GM12865 (cell line): ENCODE results near the gene PRKAR1B.

Experiments
- DNase-seq: peaks from one replicate; pipeline ENCODE4 v3.0.0; 2010; ENCODE audit warnings: low read depth
- H3K4me3 ChIP-seq: 2 replicates; pipeline ENCODE4 v1.5.1; 2011; ENCODE audit warnings: mild to moderate bottlenecking, low read depth, low read length, control low read depth
- TF ChIP-seq, protein P1 (sequence below): IDR thresholded peaks from 2 replicates; pipeline ENCODE4 v1.5.1; 2011; ENCODE audit warnings: low read length, control low read depth, low read depth, inconsistent platforms; ENCODE audit not compliant: insufficient read depth; ENCODE audit errors: missing control alignments

Gene PRKAR1B

DNA sequence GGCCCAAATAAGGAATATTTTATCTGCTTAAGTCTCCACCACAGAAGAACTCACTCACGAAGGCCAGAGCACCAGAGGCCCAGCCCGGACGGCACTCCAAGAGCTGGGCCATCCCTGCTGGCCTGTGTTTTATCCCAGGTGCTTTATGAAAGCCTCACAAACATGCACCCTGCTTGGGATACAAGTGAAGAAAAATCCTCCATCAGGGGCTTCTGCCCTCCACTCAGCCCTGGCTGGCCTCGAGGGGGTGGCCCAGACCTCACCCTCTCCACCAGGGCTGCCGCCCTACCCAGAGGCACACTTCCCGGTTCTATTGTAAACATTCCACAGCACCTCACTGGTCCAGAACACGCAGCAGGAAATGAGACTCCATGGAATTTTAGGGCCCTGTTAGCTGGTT is 20.4 kb downstream of the PRKAR1B start:
- no peak overlapping the region for H3K4me3 ChIP-seq
- DNase-seq, result no peak
- TF ChIP-seq, protein P1, sequence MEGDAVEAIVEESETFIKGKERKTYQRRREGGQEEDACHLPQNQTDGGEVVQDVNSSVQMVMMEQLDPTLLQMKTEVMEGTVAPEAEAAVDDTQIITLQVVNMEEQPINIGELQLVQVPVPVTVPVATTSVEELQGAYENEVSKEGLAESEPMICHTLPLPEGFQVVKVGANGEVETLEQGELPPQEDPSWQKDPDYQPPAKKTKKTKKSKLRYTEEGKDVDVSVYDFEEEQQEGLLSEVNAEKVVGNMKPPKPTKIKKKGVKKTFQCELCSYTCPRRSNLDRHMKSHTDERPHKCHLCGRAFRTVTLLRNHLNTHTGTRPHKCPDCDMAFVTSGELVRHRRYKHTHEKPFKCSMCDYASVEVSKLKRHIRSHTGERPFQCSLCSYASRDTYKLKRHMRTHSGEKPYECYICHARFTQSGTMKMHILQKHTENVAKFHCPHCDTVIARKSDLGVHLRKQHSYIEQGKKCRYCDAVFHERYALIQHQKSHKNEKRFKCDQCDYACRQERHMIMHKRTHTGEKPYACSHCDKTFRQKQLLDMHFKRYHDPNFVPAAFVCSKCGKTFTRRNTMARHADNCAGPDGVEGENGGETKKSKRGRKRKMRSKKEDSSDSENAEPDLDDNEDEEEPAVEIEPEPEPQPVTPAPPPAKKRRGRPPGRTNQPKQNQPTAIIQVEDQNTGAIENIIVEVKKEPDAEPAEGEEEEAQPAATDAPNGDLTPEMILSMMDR, result no peak

DNA sequence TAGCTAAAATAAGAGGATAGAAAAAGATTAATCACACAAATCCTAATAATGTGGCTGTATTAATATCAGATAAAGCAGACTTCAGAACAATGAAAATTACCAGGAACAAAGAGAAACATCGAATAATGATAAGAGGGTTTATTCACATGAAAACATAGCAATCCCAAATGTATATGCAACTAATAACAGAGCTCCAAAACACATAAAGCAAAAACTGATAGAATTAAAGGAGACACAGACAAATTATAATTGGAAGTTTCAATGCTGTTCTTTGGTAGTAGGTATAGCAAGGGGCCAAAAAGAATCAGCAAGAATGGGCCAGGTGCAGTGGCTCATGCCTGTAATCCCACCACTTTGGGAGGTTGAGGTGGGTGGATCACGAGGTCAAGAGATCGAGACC is 24.0 kb downstream of the PRKAR1B start:
- no peak for DNase-seq
- TF ChIP-seq, protein P1, result no peak
- no peak overlapping the region for H3K4me3 ChIP-seq

DNA sequence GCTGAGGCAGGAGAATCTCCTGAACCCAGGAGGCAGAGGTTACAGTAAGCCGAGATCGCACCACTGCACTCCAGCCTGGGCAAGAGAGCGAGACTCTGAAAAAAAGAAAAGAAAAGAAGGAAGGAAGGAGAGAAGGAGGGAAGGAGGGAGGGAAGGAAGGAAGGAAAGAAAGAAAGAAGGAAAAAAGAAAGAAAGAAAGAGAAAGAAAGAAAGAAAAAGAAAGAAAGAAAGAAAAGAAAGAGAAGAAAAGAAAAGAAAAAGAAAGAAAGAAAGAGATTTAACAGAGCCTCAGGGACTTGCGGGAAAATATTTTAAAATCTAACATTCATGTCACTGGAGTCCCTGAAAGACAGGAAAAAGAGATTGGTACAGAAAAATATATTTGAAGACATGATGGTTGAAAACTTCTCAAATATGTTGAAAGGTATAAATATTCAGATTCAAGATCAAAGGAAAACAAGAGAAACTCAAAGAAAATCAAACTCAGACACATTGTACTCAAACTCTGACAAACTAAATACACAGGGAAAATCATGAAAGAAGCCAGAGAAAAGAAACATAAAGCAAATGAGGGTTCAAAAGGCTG is 25.9 kb downstream of the PRKAR1B start:
- H3K4me3 ChIP-seq, result no peak overlapping the region
- no peak for DNase-seq
- TF ChIP-seq, protein P1, result no peak

DNA sequence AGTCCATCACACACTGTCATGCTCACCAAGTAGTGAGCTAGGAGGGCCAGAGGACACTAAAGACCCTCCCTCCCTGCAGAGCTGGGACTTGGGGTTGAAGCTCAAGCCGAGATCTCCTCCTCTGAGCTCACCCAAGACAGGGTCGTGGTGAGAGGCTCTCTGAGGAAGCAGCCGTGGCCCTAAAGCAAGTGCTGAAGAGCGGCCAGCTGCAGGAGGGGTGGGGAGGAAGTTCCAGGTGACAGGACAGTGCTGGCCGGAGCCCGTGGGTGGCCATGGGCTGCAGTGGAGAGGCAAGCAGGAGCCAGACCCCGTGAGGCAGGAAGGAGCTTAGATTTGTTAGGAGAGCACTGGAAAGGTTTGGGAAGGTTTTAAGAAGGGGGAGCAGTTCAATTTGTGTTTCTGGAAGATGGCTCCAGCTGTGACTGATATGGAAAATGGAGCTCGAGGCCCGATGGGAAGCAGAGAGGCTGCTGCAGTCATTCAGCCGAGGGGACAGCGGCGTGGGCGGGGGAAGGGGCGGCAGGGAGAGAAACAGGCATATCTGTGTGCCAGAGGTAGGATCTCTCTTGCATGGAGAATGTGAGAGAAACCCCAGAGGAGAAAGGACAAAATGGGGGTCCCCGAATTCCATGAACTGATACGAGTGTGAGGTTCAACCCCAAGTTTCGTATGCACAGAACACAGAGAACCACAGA is 27.5 kb downstream of the PRKAR1B start:
- no peak overlapping the region for H3K4me3 ChIP-seq
- no peak for DNase-seq
- TF ChIP-seq, protein P1, result no peak

DNA sequence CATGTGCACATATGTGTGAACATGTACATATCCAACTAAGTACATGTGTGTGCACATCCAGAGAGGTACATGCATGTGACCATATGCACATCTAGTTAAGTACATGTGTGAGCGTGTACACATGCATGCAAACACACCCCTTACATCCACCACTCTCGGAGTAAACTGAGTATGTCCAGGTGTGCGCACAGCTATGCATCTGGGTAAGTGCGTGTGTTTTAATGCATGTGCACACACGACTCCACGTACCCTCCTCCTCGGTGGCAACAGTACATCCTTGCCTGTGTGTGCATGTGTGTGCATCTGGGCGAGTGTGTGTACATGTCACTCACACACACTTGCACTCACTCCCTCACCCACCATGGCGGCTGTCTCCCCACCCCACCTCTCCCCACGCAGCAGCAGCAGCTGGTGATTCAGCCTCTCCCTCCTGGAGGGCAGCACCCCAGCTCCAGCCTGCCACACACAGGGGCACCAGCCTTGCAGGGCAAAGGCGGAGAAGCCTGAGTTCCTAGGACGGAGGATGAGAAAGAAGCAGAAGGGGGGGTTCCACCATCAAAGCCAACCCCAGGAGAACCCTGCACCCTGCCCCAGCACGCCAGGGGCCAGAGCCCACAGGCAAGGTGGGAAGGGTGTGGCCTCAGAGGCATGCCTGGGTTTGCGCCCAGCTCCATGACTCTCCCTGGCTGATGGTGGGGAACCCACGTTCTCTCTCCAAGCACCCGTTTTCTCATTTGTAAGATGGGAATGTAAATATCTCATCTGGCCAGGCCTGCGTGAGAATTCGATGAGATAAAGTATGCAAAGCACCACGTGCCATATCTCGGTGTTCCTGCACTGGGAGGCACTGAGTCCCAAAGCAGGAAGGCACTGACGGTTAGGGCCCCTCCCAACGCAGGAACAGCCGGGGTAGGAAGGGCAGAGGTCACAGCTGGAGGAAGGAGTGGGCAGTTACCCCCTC is 28.3 kb downstream of the PRKAR1B start:
- TF ChIP-seq, protein P1, result no peak
- no peak for DNase-seq
- no peak overlapping the region for H3K4me3 ChIP-seq

DNA sequence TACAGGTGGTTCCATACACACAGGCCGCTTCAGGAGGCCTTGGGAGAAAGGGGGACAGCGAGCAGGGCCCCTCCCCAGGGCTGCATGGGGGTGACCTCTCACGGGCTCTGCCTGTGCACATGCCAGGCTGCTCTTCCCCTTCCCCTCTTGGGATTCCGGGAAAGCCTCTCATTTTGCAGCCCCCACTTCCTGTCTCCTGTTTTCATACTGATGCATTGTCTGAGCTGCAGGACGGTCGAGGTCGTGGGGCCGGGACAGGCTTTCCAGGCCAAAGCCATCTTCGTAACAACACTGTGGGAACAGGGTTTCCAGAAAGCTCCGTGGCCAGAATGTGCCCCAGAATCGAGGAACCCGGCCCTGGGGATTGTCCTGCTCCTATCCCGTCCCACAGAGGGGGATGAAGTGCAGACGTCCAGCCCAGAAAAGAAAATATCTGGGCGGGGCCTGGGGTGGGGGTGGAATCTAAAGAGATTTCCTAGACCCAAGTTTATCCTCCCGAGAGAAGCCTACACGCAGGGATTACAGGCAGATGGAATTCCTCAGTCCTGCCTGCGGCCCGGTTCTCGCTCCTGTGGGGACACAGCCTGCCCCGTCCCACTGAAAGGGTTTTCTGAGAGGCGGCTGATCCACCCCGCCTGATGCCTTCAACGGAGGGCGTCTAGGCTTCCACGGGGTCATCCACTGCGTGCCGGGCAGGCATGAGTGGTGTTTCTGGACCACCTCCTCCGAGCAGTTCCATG is 30.1 kb downstream of the PRKAR1B start:
- DNase-seq, result no peak
- no peak overlapping the region for H3K4me3 ChIP-seq
- TF ChIP-seq, protein P1, result no peak
